ENCODE data around the gene PTPRM. TPM values are rescaled to one million over a fixed set of nuclear protein-coding genes. Genes with fewer than 3 reads are reported as not detected.

PTPRM gene
- polyA plus RNA-seq, 4 donors: 82.9 to 104 (median 97.8) TPM

- no peak for DNase-seq (ENCODE audit: low read depth in 4 of 4, low spot score in 3 of 4)
These were observed 96.5 kb downstream of the PTPRM start for GRCh38 chr18:7663366-7664312.

- DNase-seq (ENCODE audit: low read depth in 4 of 4, low spot score in 3 of 4): no peak
These were observed 99.2 kb downstream of the PTPRM start for GRCh38 chr18:7666195-7666776.

GRCh38 chr18:7668392-7668791 is 101.3 kb downstream of the PTPRM start:
- no peak for DNase-seq (ENCODE audit: low read depth in 4 of 4, low spot score in 3 of 4)

- DNase-seq (ENCODE audit: low read depth in 4 of 4, low spot score in 3 of 4): no peak
These were observed 102.2 kb downstream of the PTPRM start for GRCh38 chr18:7669361-7669760.

GRCh38 chr18:7671105-7671504 is 104.0 kb downstream of the PTPRM start:
- DNase-seq (ENCODE audit: low read depth in 4 of 4, low spot score in 3 of 4): no peak

GRCh38 chr18:7676253-7676873 is 109.2 kb downstream of the PTPRM start:
- no peak for DNase-seq (ENCODE audit: low read depth in 4 of 4, low spot score in 3 of 4)

- no peak for DNase-seq (ENCODE audit: low read depth in 4 of 4, low spot score in 3 of 4)
These were observed 109.9 kb downstream of the PTPRM start for GRCh38 chr18:7677001-7677400.

- DNase-seq (ENCODE audit: low read depth in 4 of 4, low spot score in 3 of 4): no peak
These were observed 110.3 kb downstream of the PTPRM start for GRCh38 chr18:7677424-7677823.

GRCh38 chr18:7678389-7678788 is 111.3 kb downstream of the PTPRM start:
- DNase-seq (ENCODE audit: low read depth in 4 of 4, low spot score in 3 of 4): no peak

GRCh38 chr18:7678801-7679200 is 111.7 kb downstream of the PTPRM start:
- DNase-seq (ENCODE audit: low read depth in 4 of 4, low spot score in 3 of 4): no peak

GRCh38 chr18:7681298-7681697 is 114.2 kb downstream of the PTPRM start:
- peak in 3 of 4 donors; percentile 40 to 64 (median 55) for DNase-seq (ENCODE audit: low read depth in 4 of 4, low spot score in 3 of 4)

- no peak for DNase-seq (ENCODE audit: low read depth in 4 of 4, low spot score in 3 of 4)
These were observed 115.2 kb downstream of the PTPRM start for GRCh38 chr18:7682321-7682720.

GRCh38 chr18:7683753-7684152 is 116.6 kb downstream of the PTPRM start:
- DNase-seq (ENCODE audit: low read depth in 4 of 4, low spot score in 3 of 4): no peak

GRCh38 chr18:7684357-7684756 is 117.2 kb downstream of the PTPRM start:
- DNase-seq (ENCODE audit: low read depth in 4 of 4, low spot score in 3 of 4): no peak

GRCh38 chr18:7684966-7685365 is 117.8 kb downstream of the PTPRM start:
- DNase-seq (ENCODE audit: low read depth in 4 of 4, low spot score in 3 of 4): no peak

- DNase-seq (ENCODE audit: low read depth in 4 of 4, low spot score in 3 of 4): no peak
These were observed 119.2 kb downstream of the PTPRM start for GRCh38 chr18:7686278-7686677.

GRCh38 chr18:7688580-7688979 is 121.5 kb downstream of the PTPRM start:
- DNase-seq (ENCODE audit: low read depth in 4 of 4, low spot score in 3 of 4): no peak

- no peak for DNase-seq (ENCODE audit: low read depth in 4 of 4, low spot score in 3 of 4)
These were observed 124.1 kb downstream of the PTPRM start for GRCh38 chr18:7691206-7691605.

- DNase-seq (ENCODE audit: low read depth in 4 of 4, low spot score in 3 of 4): no peak
These were observed 129.7 kb downstream of the PTPRM start for GRCh38 chr18:7696780-7697179.

- no peak for DNase-seq (ENCODE audit: low read depth in 4 of 4, low spot score in 3 of 4)
These were observed 130.2 kb downstream of the PTPRM start for GRCh38 chr18:7697306-7697705.

GRCh38 chr18:7711495-7711894 is 144.4 kb downstream of the PTPRM start:
- no peak for DNase-seq (ENCODE audit: low read depth in 4 of 4, low spot score in 3 of 4)

GRCh38 chr18:7720395-7720794 is 153.3 kb downstream of the PTPRM start:
- no peak for DNase-seq (ENCODE audit: low read depth in 4 of 4, low spot score in 3 of 4)
